ENCODE results near the gene ANKRD34A.

DNA sequence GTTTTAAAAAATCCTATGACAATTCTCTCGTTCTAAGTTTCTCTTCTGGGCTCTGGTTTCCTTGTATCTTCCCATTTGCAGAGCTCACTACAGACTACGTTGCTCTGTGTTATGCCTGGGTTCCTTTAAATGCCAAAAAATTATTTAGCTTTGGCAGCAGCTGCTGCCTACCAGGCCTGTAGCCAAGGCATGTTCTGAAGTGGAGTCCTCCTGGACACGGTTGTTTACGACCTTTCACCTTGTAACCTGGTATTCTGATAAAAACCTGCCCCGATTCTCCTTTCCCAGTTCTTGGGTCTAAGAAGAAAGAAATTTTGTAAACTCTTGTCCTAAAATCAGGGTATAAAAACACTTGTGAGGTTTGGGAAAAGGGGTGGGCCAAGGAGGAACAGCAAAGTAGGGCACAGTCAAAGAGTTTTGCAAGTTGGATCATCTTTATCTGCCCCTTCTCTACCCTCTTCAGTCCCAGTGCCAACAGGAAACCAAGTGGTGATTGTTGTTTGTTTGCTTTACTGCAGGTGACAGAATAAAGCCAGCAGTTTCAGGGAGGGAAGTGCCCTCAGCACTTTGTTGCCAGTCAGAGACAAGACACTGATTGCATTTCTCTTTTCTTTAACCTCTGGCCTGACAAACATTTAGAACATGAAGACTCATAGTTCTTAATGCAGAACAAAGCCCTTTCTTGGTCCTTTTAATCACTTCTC lies 35.1 kb upstream of the ANKRD34A start:
- TF ChIP-seq, protein P1, sequence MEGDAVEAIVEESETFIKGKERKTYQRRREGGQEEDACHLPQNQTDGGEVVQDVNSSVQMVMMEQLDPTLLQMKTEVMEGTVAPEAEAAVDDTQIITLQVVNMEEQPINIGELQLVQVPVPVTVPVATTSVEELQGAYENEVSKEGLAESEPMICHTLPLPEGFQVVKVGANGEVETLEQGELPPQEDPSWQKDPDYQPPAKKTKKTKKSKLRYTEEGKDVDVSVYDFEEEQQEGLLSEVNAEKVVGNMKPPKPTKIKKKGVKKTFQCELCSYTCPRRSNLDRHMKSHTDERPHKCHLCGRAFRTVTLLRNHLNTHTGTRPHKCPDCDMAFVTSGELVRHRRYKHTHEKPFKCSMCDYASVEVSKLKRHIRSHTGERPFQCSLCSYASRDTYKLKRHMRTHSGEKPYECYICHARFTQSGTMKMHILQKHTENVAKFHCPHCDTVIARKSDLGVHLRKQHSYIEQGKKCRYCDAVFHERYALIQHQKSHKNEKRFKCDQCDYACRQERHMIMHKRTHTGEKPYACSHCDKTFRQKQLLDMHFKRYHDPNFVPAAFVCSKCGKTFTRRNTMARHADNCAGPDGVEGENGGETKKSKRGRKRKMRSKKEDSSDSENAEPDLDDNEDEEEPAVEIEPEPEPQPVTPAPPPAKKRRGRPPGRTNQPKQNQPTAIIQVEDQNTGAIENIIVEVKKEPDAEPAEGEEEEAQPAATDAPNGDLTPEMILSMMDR (IDR thresholded peaks at IDR 0.05), result no peak
- TF ChIP-seq POLR2A (IDR thresholded peaks at IDR 0.05), result peak; percentile 75

Data from right lobe of liver (tissue), 4 donors.